ENCODE data around the gene AP5Z1. TPM values are rescaled to one million over a fixed set of nuclear protein-coding genes. Genes with fewer than 3 reads are reported as not detected.

AP5Z1 gene
- total and polyA plus RNA-seq, 2 donors (not counting 1 experiment from before 2014, with no cell fraction given): 11.1 to 32.2 TPM

GRCh38 chr7:4788627-4789189 lies 13.3 kb downstream of the AP5Z1 start:
- no peak overlapping the region for H3K4me3 ChIP-seq (replicated peaks in 1 of 4; ENCODE audit: control extremely low read depth in 1 of 4, insufficient read depth in 1 of 4, low read depth in 3 of 4, low read length in 4 of 4)
- DNase-seq (ENCODE audit: low read depth in 2 of 2): no peak
- H3K9me3 ChIP-seq (ENCODE audit: control insufficient read depth, insufficient read depth, low read depth, low read length): no peaks in the 10 kb centered on the region
- peaks cover 52% of the 10 kb centered on the region for H3K36me3 ChIP-seq (ENCODE audit: control insufficient read depth, insufficient read depth, low read length)
- H3K4me2 ChIP-seq (ENCODE audit: extremely low read depth, insufficient read depth, low read length): no peak overlapping the region
- no peak overlapping the region for H3K27ac ChIP-seq (ENCODE audit: insufficient read depth, low read length)
- H2AFZ ChIP-seq (ENCODE audit: low read length): no peak overlapping the region
- peaks cover 2% of the 10 kb centered on the region for H3K4me1 ChIP-seq (ENCODE audit: control insufficient read depth, extremely low read depth, insufficient read depth, low read length)
- H3K9ac ChIP-seq (ENCODE audit: insufficient read depth, low read length): no peak overlapping the region
- no peaks in the 10 kb centered on the region for H4K20me1 ChIP-seq (ENCODE audit: control insufficient read depth, extremely low read depth, insufficient read depth, low read length)
- H3K27me3 ChIP-seq (ENCODE audit: control insufficient read depth, insufficient read depth, low read length): no peaks in the 10 kb centered on the region
- H3K79me2 ChIP-seq (ENCODE audit: control insufficient read depth, insufficient read depth, low read length): no peaks in the 10 kb centered on the region
- TF ChIP-seq CTCF (conservative IDR thresholded peaks at IDR 0.05 in 1 of 2, IDR thresholded peaks at IDR 0.05 in 1 of 2; ENCODE audit: low read depth in 1 of 2, low read length in 2 of 2) (no peak), EZH2 (IDR thresholded peaks at IDR 0.05; ENCODE audit: low read length, missing control alignments) (no peak)

DNA sequence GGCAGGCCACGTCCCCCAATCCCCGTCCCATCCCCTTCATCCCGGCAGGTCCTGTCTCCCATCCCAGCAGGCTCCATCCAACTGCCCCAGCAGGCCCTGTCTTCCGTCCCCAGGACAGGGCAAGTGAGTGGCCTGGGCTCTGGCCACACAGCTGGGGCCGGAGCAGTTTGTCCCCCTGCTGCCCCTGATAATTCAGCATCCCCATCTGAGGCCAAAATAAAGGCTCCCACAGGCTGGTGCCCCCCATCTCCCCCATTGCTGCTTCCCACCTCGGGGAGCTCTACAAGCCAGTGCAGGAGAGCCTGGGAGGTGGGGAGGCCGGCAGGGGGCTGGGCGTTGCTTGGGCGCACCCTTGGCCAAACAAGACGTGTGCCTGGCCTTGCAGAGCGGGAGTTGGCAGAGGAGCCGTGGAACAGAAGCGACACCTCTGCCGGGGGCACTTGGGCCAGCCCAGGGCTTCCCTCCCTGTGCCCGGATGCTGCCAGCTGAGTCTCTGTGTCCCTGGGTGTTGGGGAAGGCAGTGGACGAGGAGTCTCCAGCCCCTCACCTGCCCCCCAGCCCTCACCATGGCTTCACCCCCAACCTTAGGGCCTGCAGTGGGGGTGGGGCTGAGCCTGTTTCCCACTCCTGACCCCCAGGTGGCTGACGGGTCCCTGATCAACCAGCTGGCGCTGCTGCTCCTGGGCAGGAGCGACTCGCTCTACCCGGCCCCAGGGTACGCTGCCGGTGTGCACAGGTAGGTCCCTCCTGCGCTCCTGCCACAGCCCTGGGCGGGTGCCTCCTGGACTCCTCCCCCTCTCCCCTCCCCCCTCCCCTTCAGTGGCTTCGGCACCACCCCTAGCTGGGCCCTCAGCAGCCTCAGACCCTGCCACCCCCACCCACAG lies 14.0 kb downstream of the AP5Z1 start:
- no peak for DNase-seq (ENCODE audit: low read depth in 2 of 2)

More for the DNA sequence above, 14.0 kb downstream of the AP5Z1 start:
- no peaks in the 10 kb centered on the region for H3K27me3 ChIP-seq (ENCODE audit: control insufficient read depth, insufficient read depth, low read length)
- H3K4me2 ChIP-seq (ENCODE audit: extremely low read depth, insufficient read depth, low read length): no peak overlapping the region
- no peak for TF ChIP-seq CTCF (conservative IDR thresholded peaks at IDR 0.05 in 1 of 2, IDR thresholded peaks at IDR 0.05 in 1 of 2; ENCODE audit: low read depth in 1 of 2, low read length in 2 of 2)
- no peak for TF ChIP-seq EZH2 (IDR thresholded peaks at IDR 0.05; ENCODE audit: low read length, missing control alignments)
- no peak overlapping the region for H2AFZ ChIP-seq (ENCODE audit: low read length)
- H3K4me1 ChIP-seq (ENCODE audit: control insufficient read depth, extremely low read depth, insufficient read depth, low read length): peaks cover 2% of the 10 kb centered on the region
- peaks cover 48% of the 10 kb centered on the region for H3K36me3 ChIP-seq (ENCODE audit: control insufficient read depth, insufficient read depth, low read length)
- no peaks in the 10 kb centered on the region for H3K9me3 ChIP-seq (ENCODE audit: control insufficient read depth, insufficient read depth, low read depth, low read length)
- H3K27ac ChIP-seq (ENCODE audit: insufficient read depth, low read length): no peak overlapping the region
- no peak overlapping the region for H3K9ac ChIP-seq (ENCODE audit: insufficient read depth, low read length)
- H3K79me2 ChIP-seq (ENCODE audit: control insufficient read depth, insufficient read depth, low read length): no peaks in the 10 kb centered on the region
- H4K20me1 ChIP-seq (ENCODE audit: control insufficient read depth, extremely low read depth, insufficient read depth, low read length): no peaks in the 10 kb centered on the region
- no peak overlapping the region for H3K4me3 ChIP-seq (replicated peaks in 1 of 4; ENCODE audit: control extremely low read depth in 1 of 4, insufficient read depth in 1 of 4, low read depth in 3 of 4, low read length in 4 of 4)
